ENCODE data around the gene MAP2K1.
"Not testable (repeated sequence)": the region's sequence is repeated elsewhere in the genome, so short reads cannot be mapped to it uniquely, and the experiment has no call there.

MAP2K1 gene

GRCh38 chr15:66503041-66503648 is 116.4 kb downstream of the MAP2K1 start:
- DNase-seq (ENCODE audit: low read depth in 2 of 2, low spot score in 1 of 2), result not testable (repeated sequence)

DNA sequence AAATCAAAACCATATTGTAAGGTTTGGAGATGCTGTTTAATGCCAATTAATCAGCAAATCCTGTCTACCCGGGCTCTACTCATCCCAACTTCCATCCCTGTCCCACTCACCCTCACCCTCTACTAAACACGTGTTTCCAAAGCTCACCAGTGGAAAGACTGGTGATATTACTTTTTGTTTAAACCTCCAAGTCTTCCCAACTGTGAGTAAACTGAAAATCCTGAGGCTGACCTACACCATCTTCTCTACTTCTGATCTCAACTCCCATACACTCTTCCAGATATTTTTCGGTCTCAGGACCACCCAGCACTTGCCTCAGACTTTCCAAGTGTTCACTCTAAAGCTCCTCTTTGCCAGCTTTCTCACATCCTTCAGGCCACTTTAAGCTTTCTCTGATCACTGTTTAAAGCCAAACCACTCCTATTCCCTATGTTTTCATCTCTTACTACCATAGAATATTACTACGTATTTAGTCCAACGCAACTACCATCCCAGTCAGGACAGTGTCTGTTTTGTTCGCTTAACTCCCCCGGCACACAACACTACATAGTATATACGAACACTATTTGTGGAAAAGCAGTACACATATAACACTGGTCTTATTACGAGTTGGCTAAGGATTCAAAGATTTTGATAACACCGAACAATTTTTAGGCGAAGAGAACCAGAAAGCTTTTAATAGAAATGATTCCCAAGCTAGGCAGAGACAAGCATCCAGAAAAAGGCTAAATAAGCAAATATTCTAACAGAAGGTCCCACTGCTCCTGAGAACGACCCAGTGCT is 117.3 kb downstream of the MAP2K1 start:
- no peak for DNase-seq (ENCODE audit: low read depth in 2 of 2, low spot score in 1 of 2)

- DNase-seq (ENCODE audit: low read depth in 2 of 2, low spot score in 1 of 2), result peak; percentile 44 to 60
Measured at GRCh38 chr15:66504563-66505429, 118.1 kb downstream of the MAP2K1 start, which contains the start of the genes RPL4 and ZWILCH. RPL4 (minus strand) TSS chr15:66504855; CDS start chr15:66504790, 65 bp downstream. ZWILCH (plus strand) TSS chr15:66505326; CDS start chr15:66505339, 13 bp downstream.

DNA sequence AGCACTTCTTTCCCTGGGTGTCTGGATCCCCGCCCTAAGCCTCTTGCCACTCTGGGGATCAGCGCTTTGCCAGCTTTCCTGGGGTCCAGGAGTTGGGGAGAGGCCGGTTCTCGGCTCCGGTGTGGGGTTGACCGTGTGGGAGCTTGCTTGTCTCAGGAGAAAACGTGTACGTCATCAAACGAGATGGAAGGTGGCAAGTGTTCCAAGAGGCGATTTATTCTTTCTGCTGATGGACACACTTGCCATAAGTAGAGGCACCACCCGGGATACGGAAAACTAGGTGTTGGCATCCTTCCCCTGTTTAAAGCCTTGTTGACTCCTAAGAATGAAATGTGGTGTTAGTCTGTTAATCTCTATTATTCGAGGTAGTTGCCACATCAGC is 118.7 kb downstream of the MAP2K1 start:
- DNase-seq (ENCODE audit: low read depth in 2 of 2, low spot score in 1 of 2), result no peak

DNA sequence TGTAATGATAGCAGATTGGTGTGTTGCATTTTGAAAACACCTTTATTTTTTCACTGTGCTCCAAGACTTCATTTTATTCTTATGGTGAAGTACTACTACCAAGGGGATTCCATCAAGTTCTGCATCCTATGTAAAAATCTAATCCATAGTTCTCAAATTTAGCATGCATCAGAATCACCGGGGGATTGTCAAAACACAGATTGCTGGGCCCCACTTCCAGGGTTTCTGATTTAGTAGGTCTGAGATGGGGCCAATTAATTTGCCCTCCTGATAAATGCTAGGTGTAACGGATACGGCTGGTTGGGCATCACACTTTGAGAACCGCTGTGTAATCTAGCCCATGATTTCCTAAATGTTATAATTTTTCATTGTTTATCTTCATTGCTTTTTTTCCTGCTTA is 119.1 kb downstream of the MAP2K1 start:
- no peak for DNase-seq (ENCODE audit: low read depth in 2 of 2, low spot score in 1 of 2)

- no peak for DNase-seq (ENCODE audit: low read depth in 2 of 2, low spot score in 1 of 2)
Measured at GRCh38 chr15:66508293-66508883, 121.7 kb downstream of the MAP2K1 start.

DNA sequence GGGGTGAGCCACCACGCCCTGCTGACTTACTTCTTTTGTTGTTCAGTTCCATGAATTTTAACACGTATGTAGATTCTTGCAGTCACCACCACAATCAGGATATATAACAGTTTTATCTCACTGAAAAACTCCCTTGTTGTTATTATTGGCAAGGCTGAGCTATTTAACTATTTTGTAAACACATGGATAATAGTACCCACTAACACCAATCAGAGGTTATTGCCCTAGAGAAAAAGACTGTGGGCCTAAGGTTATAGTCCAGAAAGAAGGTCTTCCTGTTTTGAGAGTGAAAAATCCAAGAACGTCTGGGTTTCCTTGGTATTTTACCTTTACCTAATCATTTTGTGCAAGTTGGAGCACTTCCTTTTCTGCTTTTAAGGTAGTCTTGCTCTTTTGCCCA is 127.9 kb downstream of the MAP2K1 start:
- no peak for DNase-seq (ENCODE audit: low read depth in 2 of 2, low spot score in 1 of 2)

- DNase-seq (ENCODE audit: low read depth in 2 of 2, low spot score in 1 of 2), result no peak
Measured at GRCh38 chr15:66515901-66516322, 129.2 kb downstream of the MAP2K1 start.

- DNase-seq (ENCODE audit: low read depth in 2 of 2, low spot score in 1 of 2), result no peak
Measured at GRCh38 chr15:66523926-66524325, 137.2 kb downstream of the MAP2K1 start.

DNA sequence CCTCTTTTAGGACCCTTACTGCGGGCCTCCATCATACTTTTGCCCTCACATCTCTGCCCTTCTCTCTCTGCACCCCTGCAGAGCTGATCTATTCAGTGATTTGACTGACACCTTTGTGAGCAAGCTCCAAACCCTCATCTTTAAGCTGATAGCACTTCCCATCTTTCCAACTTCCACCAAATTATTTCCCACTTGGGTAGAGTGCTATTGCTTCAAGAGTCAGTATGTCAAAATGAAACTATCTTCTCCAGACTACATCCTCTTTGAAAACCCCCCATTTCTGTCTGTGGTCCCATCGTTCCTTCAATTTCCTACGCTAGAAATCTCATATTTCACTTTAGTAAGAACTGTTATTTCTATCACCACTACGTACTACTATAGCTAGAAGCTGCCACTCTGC is 138.1 kb downstream of the MAP2K1 start:
- DNase-seq (ENCODE audit: low read depth in 2 of 2, low spot score in 1 of 2), result no peak

DNA sequence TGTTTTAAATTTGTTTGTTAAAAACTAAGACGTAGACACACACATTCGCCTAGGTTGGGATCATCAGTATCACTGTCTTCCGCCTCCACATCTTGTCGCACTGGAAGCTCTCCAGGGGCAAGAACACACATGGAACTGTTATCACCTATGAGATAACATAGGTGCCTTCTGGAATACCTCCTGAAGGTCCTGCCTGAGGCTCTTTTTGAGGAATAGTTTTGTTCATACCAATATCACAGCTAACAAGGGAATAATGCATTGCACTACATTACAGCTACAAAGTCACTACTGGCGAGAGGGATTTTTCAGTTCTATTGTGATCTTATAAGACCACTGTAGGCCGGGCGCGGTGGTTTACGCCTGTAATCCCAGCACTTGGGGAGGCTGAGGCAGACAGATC is 148.3 kb downstream of the MAP2K1 start:
- no peak for DNase-seq (ENCODE audit: low read depth in 2 of 2, low spot score in 1 of 2)

Data from stimulated activated CD8-positive, alpha-beta memory T cell treated with anti-CD3 and anti-CD28 coated beads, Interleukin-4, amount 100 ng/mL, for 1 hour (primary cell).